Measurements from ENCODE around the gene CAMK2A. TPM values are rescaled to one million over a fixed set of nuclear protein-coding genes. Genes with fewer than 3 reads are reported as not detected.

CAMK2A gene
- total RNA-seq (not detected), polyA plus RNA-seq (not detected)

DNA sequence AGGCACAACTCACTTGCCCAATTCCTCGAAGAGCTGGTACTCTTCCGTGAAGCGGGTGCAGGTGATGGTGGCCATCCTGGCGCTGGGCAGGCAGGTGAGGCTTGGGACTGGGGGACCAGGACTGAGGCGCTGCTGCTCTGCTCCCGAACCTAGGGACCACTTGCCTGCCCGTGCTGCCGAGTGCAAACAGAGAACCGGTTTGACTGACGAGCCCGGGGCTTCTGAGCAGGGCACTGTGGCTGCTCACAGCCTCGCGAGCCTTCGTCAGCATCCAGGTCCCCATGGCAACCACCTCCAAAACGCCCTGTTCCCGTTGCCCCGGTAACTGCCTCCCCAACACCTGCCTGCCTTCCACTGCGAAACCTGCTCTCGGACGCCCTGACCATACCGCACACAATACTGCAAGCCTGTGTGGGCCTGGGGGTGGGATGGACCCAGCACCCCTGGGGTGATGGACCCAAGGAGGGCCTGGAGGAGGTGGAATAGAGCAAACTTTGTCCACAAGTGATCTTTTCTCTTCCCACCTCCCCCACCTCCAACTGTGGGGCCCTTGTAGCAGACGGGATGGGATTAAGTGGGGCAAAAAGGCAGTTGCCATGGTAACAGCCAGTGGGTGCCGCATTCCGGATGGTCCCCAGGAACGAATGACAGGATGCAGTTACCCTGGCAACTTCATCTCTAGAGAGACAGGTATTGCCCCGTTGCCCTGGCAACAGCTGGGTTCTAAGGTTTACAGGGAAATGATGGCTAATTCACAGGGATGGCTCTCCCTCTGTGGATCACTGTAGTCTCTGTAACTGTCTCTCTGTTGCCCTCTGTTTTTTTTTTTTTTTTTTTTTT is at the start of gene CAMK2A:
CAMK2A (minus strand) TSS at position 223 of the 840 bp plus-strand sequence; CDS start at position 75, 148 bp downstream.
- Histone ChIP-seq H3K36me3 (ENCODE audit: insufficient read depth, low read length) (no peaks in the 10 kb centered on the region), H3K27me3 (ENCODE audit: insufficient read depth, low read length, poor library complexity, severe bottlenecking) (no peaks in the 10 kb centered on the region), H3K4me3 (ENCODE audit: low read length) (no peak within 1 kb of the TSS), H3K4me1 (ENCODE audit: insufficient read depth, low read length) (no peaks in the 10 kb centered on the region), H3K9me3 (ENCODE audit: low read length) (no peaks in the 10 kb centered on the region), H3K27ac (ENCODE audit: low read depth, low read length) (no peak within 1 kb of the TSS)
- peak within 1 kb of the TSS in 1 of 8 donors; percentile 43 for H3K27ac Mint-ChIP-seq
- CTCF ChIA-PET: no interaction called here
- no peaks in the 10 kb centered on the region for H3K36me3 Mint-ChIP-seq
- POLR2A ChIA-PET: no interaction called here
- no peaks in the 10 kb centered on the region for H3K4me1 Mint-ChIP-seq
- no peak within 1 kb of the TSS for H3K4me3 Mint-ChIP-seq
- no peak for DNase-seq
- H3K27me3 Mint-ChIP-seq: peaks cover 7 to 10% of the 10 kb centered on the region in 2 donors
- no peaks in the 10 kb centered on the region for H3K9me3 Mint-ChIP-seq

DNA sequence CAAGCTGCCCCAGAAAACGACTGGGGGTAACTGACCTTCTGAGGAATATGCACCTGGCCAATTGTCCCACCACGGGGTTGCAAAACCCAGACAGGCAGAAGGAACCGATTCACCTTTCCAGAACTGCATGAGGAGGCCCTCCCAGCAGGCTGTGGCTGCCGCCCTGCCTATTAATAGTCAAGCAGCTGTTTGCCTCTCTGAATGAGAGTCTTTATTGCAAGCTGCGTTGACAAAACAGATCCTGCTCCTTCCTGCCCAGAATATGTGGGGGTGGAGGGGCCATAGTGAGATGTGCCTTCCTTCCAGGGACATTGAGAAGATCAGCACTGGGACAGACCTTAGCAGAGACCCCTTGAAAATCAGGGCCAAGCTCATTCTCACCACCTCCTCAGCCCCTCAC is 49.6 kb upstream of the CAMK2A start:
- H3K27ac Mint-ChIP-seq: no peak overlapping the region
- no peak overlapping the region for H3K4me3 Mint-ChIP-seq
- H3K4me1 Mint-ChIP-seq: peaks cover 9 to 15% (median 14%) of the 10 kb centered on the region in 3 donors
- peaks cover 0 to 2% (median 0%) of the 10 kb centered on the region in 5 donors for H3K9me3 Mint-ChIP-seq
- ChIA-PET CTCF (interaction anchor here (1.3 to 2.2 kb wide), 2 partner anchors 11 to 25 kb away, joined by 3 to 9 read pairs; no protein-coding TSS in a partner anchor), POLR2A (no interaction called here)
- no peaks in the 10 kb centered on the region for H3K27me3 ChIP-seq (ENCODE audit: insufficient read depth, low read length, poor library complexity, severe bottlenecking)
- no peaks in the 10 kb centered on the region for H3K36me3 Mint-ChIP-seq
- peaks cover 0 to 6% of the 10 kb centered on the region in 2 donors for H3K27me3 Mint-ChIP-seq
- no peaks in the 10 kb centered on the region for H3K4me1 ChIP-seq (ENCODE audit: insufficient read depth, low read length)
- no peak overlapping the region for H3K4me3 ChIP-seq (ENCODE audit: low read length)
- H3K9me3 ChIP-seq (ENCODE audit: low read length): no peaks in the 10 kb centered on the region
- H3K27ac ChIP-seq (ENCODE audit: low read depth, low read length): no peak overlapping the region
- DNase-seq: no peak
- H3K36me3 ChIP-seq (ENCODE audit: insufficient read depth, low read length): no peaks in the 10 kb centered on the region

DNA sequence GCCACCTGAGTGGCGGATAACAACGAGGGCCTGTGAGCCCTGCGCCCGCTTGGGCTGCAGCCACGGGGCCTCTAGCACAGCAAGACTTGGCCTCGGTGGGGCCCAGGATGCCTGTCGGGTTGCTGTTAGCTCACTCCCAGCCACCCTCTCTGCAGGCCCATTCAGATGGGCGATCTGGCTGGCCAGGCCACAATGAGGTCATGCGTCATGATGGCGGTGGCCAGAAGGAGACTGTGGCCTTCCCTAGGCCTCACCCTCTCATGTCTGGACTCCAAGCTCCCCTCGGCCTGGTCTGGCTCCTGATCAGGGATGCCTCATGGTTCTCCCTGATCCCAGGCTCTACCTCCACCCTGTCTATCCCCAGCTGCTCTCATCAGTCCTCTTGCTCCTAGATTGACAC is 49.0 kb upstream of the CAMK2A start:
- no peaks in the 10 kb centered on the region for H3K36me3 ChIP-seq (ENCODE audit: insufficient read depth, low read length)
- ChIA-PET POLR2A (no interaction called here), CTCF (interaction anchor here (1.3 kb wide), 1 partner anchor 25 kb away, joined by 3 read pairs; no protein-coding TSS in a partner anchor)
- H3K27me3 ChIP-seq (ENCODE audit: insufficient read depth, low read length, poor library complexity, severe bottlenecking): no peaks in the 10 kb centered on the region
- Mint-ChIP-seq H3K9me3 (peaks cover 0 to 2% (median 0%) of the 10 kb centered on the region in 5 donors), H3K27me3 (peaks cover 0 to 3% of the 10 kb centered on the region in 2 donors), H3K36me3 (no peaks in the 10 kb centered on the region), H3K27ac (no peak overlapping the region), H3K4me1 (peaks cover 9 to 14% (median 14%) of the 10 kb centered on the region in 3 donors), H3K4me3 (no peak overlapping the region)
- no peaks in the 10 kb centered on the region for H3K4me1 ChIP-seq (ENCODE audit: insufficient read depth, low read length)
- no peak overlapping the region for H3K27ac ChIP-seq (ENCODE audit: low read depth, low read length)
- no peak for DNase-seq
- no peaks in the 10 kb centered on the region for H3K9me3 ChIP-seq (ENCODE audit: low read length)
- no peak overlapping the region for H3K4me3 ChIP-seq (ENCODE audit: low read length)

DNA sequence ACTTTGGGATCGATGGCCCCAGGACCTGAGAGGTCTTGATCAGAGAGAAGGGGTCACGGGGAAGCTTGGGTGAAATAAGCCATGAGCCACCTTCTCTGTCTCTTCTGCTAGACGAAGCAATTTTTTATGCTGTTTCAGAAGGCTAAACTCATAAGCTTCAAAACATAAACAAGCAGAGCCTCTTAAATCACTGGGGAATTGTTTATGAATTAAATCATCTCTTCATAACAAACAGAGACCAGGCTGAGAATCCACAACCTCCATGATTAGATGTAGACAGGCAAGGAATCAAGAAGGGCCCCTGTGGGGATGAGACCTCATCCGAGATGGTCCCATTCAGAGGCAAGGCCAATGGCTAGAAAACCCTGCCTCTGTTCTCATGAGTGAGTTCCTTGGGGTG is 46.2 kb upstream of the CAMK2A start:
- no peaks in the 10 kb centered on the region for H3K36me3 ChIP-seq (ENCODE audit: insufficient read depth, low read length)
- H3K27ac ChIP-seq (ENCODE audit: low read depth, low read length): no peak overlapping the region
- no peak overlapping the region for H3K4me3 Mint-ChIP-seq
- no peak overlapping the region for H3K27ac Mint-ChIP-seq
- ChIA-PET CTCF (interaction anchor here (2.0 kb wide), 1 partner anchor 14 kb away, joined by 4 read pairs; no protein-coding TSS in a partner anchor), POLR2A (no interaction called here)
- H3K36me3 Mint-ChIP-seq: no peaks in the 10 kb centered on the region
- H3K4me3 ChIP-seq (ENCODE audit: low read length): no peak overlapping the region
- H3K4me1 Mint-ChIP-seq: no peaks in the 10 kb centered on the region
- no peak for DNase-seq
- H3K4me1 ChIP-seq (ENCODE audit: insufficient read depth, low read length): no peaks in the 10 kb centered on the region
- H3K27me3 ChIP-seq (ENCODE audit: insufficient read depth, low read length, poor library complexity, severe bottlenecking): no peaks in the 10 kb centered on the region
- H3K9me3 Mint-ChIP-seq: peaks cover 0 to 2% (median 0%) of the 10 kb centered on the region in 5 donors
- peaks cover 0 to 1% of the 10 kb centered on the region in 2 donors for H3K27me3 Mint-ChIP-seq
- no peaks in the 10 kb centered on the region for H3K9me3 ChIP-seq (ENCODE audit: low read length)

DNA sequence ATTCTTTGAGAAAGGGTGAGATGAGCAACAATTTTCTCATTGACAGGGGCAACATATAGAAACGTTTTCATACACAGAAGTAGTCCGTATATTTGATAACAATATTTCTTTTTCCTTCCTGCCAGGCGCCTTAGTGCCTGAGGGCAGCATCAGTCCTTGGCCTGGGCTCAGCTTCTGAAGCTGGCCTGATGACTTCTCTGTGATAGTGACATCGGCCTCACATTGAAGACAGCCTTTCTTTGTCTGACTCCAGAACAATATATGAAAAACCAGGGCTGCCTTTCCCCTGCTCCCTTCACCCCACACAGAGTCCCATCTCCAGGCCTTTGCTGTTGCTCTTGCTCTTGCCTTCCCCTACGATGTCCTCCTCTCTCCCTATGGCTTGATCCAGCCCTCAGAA is 43.8 kb upstream of the CAMK2A start:
- CTCF ChIA-PET: no interaction called here
- peaks cover 3 to 9% of the 10 kb centered on the region in 2 donors for H3K27me3 Mint-ChIP-seq
- Histone ChIP-seq H3K4me1 (ENCODE audit: insufficient read depth, low read length) (no peaks in the 10 kb centered on the region), H3K4me3 (ENCODE audit: low read length) (no peak overlapping the region), H3K27ac (ENCODE audit: low read depth, low read length) (no peak overlapping the region), H3K9me3 (ENCODE audit: low read length) (no peaks in the 10 kb centered on the region), H3K36me3 (ENCODE audit: insufficient read depth, low read length) (no peaks in the 10 kb centered on the region), H3K27me3 (ENCODE audit: insufficient read depth, low read length, poor library complexity, severe bottlenecking) (no peaks in the 10 kb centered on the region)
- H3K4me1 Mint-ChIP-seq: no peaks in the 10 kb centered on the region
- no peak overlapping the region for H3K27ac Mint-ChIP-seq
- POLR2A ChIA-PET: no interaction called here
- H3K36me3 Mint-ChIP-seq: no peaks in the 10 kb centered on the region
- DNase-seq: no peak
- no peaks in the 10 kb centered on the region for H3K9me3 Mint-ChIP-seq
- H3K4me3 Mint-ChIP-seq: no peak overlapping the region

DNA sequence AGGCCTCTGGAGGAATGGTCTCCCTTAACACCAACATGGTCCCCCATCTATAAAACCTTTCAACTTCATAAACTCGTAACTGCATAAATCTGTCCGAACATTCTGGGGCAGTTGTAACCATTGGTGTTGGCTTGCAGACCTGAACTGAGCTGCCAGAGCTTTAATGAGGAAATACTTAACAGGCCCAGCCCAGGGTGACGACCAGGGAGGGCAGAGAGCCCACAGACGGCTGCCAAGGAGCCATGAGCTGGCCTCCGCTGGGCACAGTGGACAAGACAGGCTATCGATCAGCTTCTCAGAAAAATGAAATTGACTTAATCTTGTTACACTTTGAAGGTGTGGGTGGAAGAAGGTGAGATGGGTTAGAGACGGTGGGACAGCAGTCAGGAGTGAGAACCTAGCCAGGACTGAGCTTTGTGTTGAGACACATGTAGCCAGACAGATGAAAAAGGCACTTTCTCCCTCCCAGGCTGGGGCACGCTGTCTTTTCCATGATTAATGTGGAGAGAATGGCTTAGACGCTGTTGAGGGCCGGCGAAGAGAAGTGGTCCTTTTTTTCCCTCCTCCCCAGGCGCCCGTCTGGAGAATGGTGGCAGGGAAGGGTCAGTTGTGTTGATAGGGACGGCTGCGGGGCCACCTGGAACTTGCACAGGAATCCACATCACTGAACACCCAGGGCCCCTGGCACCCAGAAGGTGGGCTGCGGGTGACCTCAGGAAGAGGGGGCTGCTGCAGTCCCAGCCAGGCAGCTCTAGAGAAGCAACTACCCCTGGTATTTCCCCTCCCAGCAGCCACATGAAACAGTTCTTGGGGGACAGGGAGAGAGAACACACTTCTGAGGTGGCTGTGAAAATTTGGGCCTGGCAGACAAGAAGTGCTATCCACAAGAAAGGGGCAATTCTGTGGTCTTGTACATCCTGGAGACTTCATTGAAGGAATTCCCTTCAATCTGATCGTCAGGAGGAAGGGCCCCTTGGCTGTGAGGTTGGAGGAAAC is 40.6 kb upstream of the CAMK2A start:
- CTCF ChIA-PET: no interaction called here

GRCh38 chr5:150329038-150329437 is 39.5 kb upstream of the CAMK2A start:
- Mint-ChIP-seq H3K9me3 (no peaks in the 10 kb centered on the region), H3K36me3 (no peaks in the 10 kb centered on the region), H3K27ac (no peak overlapping the region), H3K4me3 (no peak overlapping the region), H3K4me1 (no peaks in the 10 kb centered on the region), H3K27me3 (peaks cover 4 to 24% of the 10 kb centered on the region in 2 donors)
- CTCF ChIA-PET: no interaction called here
- Histone ChIP-seq H3K4me1 (ENCODE audit: insufficient read depth, low read length) (no peaks in the 10 kb centered on the region), H3K27me3 (ENCODE audit: insufficient read depth, low read length, poor library complexity, severe bottlenecking) (no peaks in the 10 kb centered on the region), H3K4me3 (ENCODE audit: low read length) (no peak overlapping the region), H3K9me3 (ENCODE audit: low read length) (no peaks in the 10 kb centered on the region), H3K36me3 (ENCODE audit: insufficient read depth, low read length) (no peaks in the 10 kb centered on the region), H3K27ac (ENCODE audit: low read depth, low read length) (no peak overlapping the region)
- POLR2A ChIA-PET: interaction anchor here (0.6 kb wide), 1 partner anchor 681 kb away, joined by 4 read pairs; no protein-coding TSS in a partner anchor
- DNase-seq: no peak

More for the DNA sequence above, 40.6 kb upstream of the CAMK2A start:
- H3K36me3 ChIP-seq (ENCODE audit: insufficient read depth, low read length): no peaks in the 10 kb centered on the region
- no peak overlapping the region for H3K4me3 ChIP-seq (ENCODE audit: low read length)
- no peak overlapping the region for H3K27ac Mint-ChIP-seq
- no peak for DNase-seq
- no peak overlapping the region for H3K4me3 Mint-ChIP-seq
- no peaks in the 10 kb centered on the region for H3K27me3 ChIP-seq (ENCODE audit: insufficient read depth, low read length, poor library complexity, severe bottlenecking)
- H3K9me3 Mint-ChIP-seq: no peaks in the 10 kb centered on the region
- no peak overlapping the region for H3K27ac ChIP-seq (ENCODE audit: low read depth, low read length)
- POLR2A ChIA-PET: no interaction called here
- no peaks in the 10 kb centered on the region for H3K9me3 ChIP-seq (ENCODE audit: low read length)
- H3K36me3 Mint-ChIP-seq: no peaks in the 10 kb centered on the region
- no peaks in the 10 kb centered on the region for H3K4me1 ChIP-seq (ENCODE audit: insufficient read depth, low read length)
- H3K27me3 Mint-ChIP-seq: peaks cover 2 to 20% of the 10 kb centered on the region in 2 donors
- no peaks in the 10 kb centered on the region for H3K4me1 Mint-ChIP-seq

DNA sequence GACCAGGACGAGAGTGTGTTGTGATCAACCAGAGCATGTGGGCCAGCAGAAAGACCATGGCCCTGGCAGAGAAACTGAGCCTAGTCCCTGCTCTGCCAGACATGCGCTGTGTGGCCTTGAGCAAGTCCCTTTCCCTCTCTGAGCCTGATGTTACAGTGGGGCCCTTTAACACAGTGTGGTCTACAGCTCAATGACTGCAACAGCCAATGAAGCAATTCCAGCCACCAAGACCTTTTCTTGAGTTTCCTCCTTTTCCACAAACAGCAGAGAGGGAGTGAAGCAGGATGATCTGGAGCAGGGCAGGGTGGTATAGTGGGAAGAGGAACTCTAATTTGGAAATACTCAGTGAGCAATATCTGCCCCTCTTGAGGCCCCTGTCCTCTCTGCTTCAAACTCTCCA is 38.9 kb upstream of the CAMK2A start:
- H3K9me3 Mint-ChIP-seq: no peaks in the 10 kb centered on the region
- POLR2A ChIA-PET: no interaction called here
- CTCF ChIA-PET: no interaction called here
- no peak for DNase-seq
- H3K4me3 ChIP-seq (ENCODE audit: low read length): no peak overlapping the region
- H3K36me3 Mint-ChIP-seq: no peaks in the 10 kb centered on the region
- no peak overlapping the region for H3K27ac ChIP-seq (ENCODE audit: low read depth, low read length)
- H3K4me1 ChIP-seq (ENCODE audit: insufficient read depth, low read length): no peaks in the 10 kb centered on the region
- no peak overlapping the region for H3K4me3 Mint-ChIP-seq
- no peaks in the 10 kb centered on the region for H3K9me3 ChIP-seq (ENCODE audit: low read length)
- H3K4me1 Mint-ChIP-seq: no peaks in the 10 kb centered on the region
- no peaks in the 10 kb centered on the region for H3K27me3 ChIP-seq (ENCODE audit: insufficient read depth, low read length, poor library complexity, severe bottlenecking)
- no peak overlapping the region for H3K27ac Mint-ChIP-seq
- H3K27me3 Mint-ChIP-seq: peaks cover 4 to 24% of the 10 kb centered on the region in 2 donors
- no peaks in the 10 kb centered on the region for H3K36me3 ChIP-seq (ENCODE audit: insufficient read depth, low read length)

All from CD8-positive, alpha-beta memory T cell (primary cell).